Fibroblast of skin of abdomen (primary cell): ENCODE data around the gene GAL. TPM values are rescaled to one million over a fixed set of nuclear protein-coding genes. Genes with fewer than 3 reads are reported as not detected.
"Not testable (repeated sequence)": the region's sequence is repeated elsewhere in the genome, so short reads cannot be mapped to it uniquely, and the experiment has no call there.

ENCODE experiments used
- DNase-seq: peaks from one replicate; pipeline ENCODE4 v3.0.0-alpha.2; 2013
- polyA plus RNA-seq, 2 experiments: library from polyadenylated mRNA; unstranded; fragments of 120-200 nt; gene quantifications; one replicate each; pipeline ENCODE4 v1.2.1, GENCODE V29; 2013; ENCODE audit not compliant: insufficient read length in 2 of 2

The GAL gene
- 1.2 TPM for polyA plus RNA-seq (2013, experiment 1 of 2; ENCODE audit: insufficient read length)
- polyA plus RNA-seq (2013, experiment 2 of 2; ENCODE audit: insufficient read length) = 1.7 TPM

- DNase-seq = no peak
Observed at GRCh38 chr11:68684385-68685356, at the start of gene GAL. TSS of gene GAL (plus strand) at chr11:68684544. CDS start at chr11:68684924, 380 bp downstream.

DNA sequence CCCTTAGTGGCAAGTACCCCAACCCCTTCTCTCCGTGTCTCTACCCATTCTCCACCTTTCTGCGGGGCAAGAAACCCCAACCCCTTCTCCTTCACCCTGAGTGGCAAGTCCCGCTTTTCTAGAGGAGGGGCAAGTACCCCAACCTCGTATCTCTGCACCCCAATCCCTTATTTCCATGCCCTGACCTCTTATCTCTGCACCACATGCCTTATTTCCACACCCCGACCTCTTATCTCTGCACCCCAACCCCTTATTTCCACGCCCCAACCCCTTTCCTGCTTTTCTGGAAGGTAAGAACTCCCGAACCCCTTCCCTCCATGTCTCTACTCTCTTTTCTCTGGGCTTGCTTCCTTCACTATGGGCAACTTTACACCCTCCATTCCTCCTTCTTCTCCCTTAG lies 49.7 kb upstream of the GAL start:
- DNase-seq = not testable (repeated sequence)

GRCh38 chr11:68635172-68635571 lies 49.2 kb upstream of the GAL start:
- DNase-seq = not testable (repeated sequence)

GRCh38 chr11:68635883-68636282 lies 48.5 kb upstream of the GAL start:
- peak; percentile 14 for DNase-seq

GRCh38 chr11:68639322-68639721 lies 45.0 kb upstream of the GAL start:
- DNase-seq = not testable (repeated sequence)

DNA sequence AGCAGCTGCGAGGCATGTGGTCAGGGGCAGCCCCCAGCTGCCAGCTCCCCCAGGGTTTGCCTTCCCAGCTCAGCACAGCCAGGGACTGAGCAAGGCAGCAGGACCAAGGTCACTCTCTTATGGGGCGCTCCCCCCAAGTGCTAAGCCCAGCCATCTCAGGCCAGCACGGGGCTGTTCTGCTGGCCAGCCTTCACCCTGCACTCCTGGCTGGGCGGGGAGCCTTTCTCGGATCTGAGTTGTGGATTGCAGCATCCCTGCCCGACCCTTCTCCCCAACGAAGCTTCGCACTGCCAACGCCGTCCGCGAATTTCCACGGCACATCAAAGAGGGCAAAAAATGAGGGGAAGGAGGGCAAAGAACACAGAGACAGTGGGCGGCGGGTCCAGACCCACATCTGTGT lies 42.5 kb upstream of the GAL start:
- DNase-seq = no peak

GRCh38 chr11:68643585-68643984 lies 40.8 kb upstream of the GAL start:
- DNase-seq = peak; percentile 11

- no peak for DNase-seq
Observed at GRCh38 chr11:68646832-68647231, 37.5 kb upstream of the GAL start.

- no peak for DNase-seq
Observed at GRCh38 chr11:68649851-68650555, 34.3 kb upstream of the GAL start.

- no peak for DNase-seq
Observed at GRCh38 chr11:68650801-68651200, 33.5 kb upstream of the GAL start.

DNA sequence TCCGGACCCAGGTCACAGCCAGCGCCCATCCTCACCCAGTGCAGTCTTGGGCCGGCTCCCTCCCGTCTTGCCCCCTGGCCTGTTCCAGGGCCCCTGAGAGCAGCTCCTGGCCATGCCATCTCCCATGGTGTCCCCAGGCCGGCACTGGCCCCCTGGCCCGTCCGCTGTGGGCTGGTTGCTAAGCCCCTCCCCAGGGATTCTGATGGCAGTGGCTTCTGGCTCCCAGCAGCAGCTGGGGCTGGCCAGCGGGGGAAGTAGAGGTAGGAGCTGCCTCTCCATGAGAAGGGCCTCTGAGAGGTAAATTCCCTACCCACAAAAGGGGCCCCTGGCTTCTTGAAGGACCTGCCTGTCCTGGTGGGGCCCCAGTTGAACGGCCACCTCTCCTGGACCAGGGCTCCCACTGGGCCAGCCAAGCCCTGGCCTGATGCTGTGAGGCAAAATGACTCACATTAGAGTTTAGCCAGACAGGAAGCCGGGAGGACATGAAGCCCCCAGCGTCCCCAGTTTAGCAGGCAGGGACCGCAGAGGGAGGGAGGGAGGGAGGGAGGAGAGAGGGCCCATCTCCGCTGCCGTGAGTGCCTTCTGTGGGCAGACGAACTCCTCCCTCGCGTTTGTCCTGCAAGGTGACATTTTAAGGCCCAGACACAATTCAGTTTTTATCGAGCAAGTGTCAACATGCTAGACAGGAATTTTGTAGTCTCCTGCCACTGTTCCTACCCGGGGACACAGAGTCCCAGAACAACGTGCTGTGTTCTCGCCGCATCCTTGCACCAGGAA lies 32.9 kb upstream of the GAL start:
- DNase-seq = no peak

DNA sequence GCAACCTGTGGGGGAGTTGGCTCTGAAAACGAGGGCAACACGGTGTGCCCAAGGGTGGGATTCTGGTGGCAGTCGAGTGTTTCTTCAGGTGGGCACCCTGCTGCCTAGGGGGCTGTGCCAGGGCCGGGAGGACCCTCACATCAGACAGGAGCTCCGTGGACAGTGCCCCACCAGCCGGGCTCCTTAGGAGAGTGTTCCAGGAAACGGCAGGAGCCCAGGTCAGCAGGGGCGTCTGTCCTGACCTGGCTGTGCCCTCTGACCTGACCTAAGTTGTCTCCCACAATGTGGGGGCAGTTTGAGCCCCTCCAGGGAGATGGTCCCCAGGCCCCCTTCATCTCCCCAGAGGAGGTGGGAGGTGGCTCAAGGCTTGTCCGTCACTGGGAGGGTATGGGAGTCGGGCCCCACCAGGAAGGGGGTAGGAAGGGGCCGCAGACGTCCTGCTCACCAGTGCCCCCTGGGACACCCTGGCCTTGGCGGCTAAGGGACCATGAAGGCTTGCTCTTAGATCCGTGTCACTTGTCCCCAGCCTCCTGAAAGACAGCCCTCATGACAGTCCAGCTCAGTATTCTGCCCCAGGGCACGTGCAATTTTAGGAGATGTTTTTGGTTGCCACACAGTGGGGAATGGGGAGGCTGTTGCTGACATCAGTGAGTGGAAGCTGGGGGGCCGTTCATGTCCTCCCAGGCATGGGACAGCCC lies 32.2 kb upstream of the GAL start:
- DNase-seq = no peak

DNA sequence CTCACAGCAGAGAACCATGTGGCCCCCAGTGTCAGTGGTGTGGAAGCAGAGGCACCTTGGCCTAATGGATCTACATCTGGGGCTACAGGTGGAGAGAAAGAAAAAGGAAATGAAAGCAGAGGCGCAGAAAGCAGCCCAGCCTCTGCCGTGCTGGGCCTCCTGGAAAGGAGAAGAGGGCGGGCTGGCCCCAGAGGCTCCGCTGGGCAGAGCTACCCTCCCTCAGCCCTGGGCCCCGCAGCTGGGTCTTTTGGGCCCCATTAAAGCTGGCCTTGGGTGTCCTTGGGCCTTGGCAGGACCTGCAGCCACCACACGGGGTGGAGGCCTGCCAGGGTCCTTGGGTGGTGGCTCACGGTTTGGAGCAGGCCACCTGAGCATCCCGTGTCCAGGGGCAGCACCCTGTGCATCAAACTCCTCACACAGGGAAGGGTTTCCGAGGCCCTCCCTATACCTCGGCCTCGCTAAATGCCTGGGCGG lies 31.6 kb upstream of the GAL start:
- DNase-seq = no peak

- no peak for DNase-seq
Observed at GRCh38 chr11:68653486-68654430, 30.6 kb upstream of the GAL start.

- no peak for DNase-seq
Observed at GRCh38 chr11:68654978-68655377, 29.4 kb upstream of the GAL start.

DNA sequence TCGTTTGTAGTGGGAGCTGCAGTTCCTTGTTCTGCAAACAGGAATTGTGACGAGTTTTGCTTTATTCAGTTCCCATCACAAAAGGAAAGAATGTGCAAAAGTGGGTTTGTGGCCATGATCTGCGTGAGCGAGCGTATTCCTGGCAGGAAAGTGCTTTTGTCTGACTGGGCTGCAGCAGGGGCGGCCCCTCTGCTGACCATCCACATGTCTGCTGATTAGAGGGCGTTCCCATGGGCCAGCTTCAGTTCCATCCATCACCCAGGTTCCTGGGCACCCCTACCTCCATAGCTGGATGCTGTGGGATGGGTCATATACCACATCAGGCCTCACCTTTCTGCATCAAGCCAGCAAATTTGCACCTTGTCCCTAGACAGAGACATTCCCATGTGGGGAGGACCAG lies 28.9 kb upstream of the GAL start:
- no peak for DNase-seq

DNA sequence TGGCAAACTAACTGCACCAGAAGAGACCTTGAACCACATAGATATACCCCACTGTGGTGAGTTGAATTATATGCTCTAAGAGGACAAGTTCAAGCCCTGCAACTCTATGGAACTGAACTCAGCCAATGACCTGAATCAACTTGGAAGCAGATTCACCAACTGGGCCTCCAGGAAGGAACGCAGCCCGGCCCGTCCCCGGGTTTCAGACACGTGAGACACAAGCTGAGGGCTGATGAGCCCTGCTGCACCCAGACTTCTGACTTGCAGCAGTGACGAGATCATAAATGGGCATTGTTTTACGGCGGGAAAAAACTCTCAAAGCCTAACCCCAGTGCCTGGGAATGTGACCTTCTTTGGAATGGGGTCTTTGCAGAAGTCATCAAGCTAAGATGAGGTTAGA lies 28.5 kb upstream of the GAL start:
- no peak for DNase-seq

DNA sequence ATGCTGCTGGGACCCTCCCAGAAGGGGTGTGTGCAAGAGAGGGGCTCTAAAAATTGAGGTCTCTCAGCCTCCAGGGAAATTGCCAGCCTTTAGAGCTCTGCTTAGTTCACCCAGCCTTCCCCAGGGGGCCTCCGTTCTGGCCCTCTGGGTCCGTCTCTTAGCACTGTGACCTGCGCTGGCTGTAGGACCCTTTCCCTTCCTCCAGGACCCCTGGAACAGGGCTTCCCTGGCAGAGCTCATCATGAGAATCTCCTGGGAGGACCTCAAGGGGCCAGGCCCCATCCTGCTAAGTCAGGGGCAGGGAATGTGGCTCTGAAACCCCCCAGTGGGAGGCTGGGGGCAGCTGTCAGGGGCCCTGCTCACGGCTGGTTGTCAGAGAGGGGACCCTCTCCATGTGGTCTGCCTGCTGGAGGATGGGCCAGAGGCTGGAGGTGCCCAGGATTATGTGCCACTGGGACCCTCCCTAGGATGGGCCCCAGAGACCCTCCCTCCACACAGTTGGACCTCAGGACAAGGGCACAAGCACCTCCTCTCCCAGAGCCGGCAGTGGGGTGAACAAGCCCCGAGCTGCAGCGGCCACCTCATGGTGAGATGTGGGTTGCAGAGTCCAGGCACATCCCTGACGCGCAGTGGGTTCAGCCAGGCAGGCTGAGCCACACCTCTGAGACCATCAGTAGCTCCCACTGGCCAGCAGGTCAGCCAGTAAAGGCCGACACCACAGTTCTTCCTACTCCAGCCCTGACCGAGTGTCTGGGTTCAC lies 27.1 kb upstream of the GAL start:
- no peak for DNase-seq

DNA sequence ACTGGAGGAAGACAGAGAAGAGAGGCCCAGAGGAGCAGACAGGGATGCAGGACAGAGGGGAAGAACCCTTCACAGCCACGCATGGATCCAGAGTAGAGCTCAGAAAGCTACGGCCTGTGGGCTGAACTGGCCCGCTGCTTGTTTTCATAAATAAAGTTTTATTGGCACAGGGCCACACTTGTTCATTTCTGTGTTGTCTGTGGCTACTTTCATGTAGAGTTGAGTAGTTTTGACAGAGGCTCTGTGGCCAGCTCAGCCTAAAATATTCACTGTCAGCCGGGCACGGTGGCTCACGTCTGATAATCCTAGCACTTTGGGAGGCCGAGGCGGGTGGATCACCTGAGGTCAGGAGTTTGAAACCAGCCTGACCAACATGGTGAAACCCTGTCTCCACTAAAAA lies 26.2 kb upstream of the GAL start:
- DNase-seq = no peak

- DNase-seq = no peak
Observed at GRCh38 chr11:68658661-68659060, 25.7 kb upstream of the GAL start.
